DMS53 treated with DMSO at 0.1 percent for 48 hours (cell line): ENCODE measurements around the gene ATP2B2.

Source experiments
- DNase-seq: peaks from one replicate; lab custom pipeline; 2025; ENCODE audit not compliant: unreplicated experiment; lab: John Stamatoyannopoulos, UW

The ATP2B2 gene

GRCh38 chr3:10405816-10406215, 99.6 kb downstream of the ATP2B2 start:
- no peak for DNase-seq

DNA sequence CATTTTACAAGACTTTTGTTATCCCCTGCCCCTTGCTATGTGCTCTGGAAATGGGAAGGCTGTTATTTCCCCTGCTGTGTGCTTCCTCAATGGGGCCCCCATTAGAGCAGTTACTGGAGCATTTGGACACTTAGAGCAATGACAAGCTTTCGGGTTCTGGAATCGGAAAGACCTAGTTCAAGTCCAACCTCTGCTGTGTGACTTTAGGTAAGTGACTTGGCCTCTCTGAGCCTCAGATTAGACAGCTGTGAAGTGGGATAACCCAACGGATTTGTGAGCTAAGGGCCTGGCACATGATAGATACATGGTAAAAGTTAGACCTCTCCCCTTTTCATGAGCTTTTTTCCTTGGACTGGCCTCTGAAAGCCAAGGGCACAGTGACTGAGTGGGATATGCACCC, 100.5 kb downstream of the ATP2B2 start:
- DNase-seq: no peak

DNA sequence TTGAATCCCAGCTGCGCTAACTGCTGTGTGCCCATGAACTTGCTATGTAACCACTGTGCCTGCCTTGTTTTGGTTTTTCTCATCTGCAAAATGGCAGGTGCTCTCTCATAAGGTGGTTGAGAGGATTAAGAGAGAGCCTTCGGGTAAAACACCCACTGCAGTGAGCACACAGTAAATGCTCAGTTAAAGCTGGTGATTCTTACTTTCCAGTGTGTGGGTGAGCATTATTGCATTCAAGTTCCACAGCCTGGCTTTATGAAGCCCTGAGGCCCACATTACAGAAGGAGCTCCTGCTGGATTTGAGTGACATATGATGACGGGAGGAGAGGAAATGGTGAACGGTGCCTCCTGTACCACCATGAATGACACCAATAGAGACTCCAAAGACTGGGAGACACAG, 101.0 kb downstream of the ATP2B2 start:
- DNase-seq: no peak

GRCh38 chr3:10401990-10402761, 103.2 kb downstream of the ATP2B2 start:
- no peak for DNase-seq

GRCh38 chr3:10400749-10401495, 104.5 kb downstream of the ATP2B2 start:
- DNase-seq: no peak

GRCh38 chr3:10400050-10400748, 105.2 kb downstream of the ATP2B2 start:
- DNase-seq: no peak

DNA sequence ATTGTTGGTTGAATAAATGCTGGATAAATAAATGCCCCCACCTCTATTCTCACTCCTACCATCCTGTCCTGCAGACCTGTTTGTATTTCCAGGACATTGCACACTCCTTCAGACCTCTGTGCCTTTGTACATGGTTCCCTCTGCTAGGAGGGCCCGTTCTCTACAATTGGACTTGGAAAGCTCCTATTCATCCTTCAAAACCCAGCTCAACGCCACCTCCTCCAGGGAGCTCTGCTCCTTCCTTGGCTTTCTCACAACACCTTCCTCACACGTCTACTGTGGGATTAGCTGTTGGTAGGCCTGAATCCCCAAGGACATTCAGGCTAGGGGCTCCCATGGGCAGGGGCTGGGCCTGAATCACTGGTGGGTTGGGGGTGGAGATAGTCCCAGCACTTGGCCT, 105.8 kb downstream of the ATP2B2 start:
- no peak for DNase-seq

DNA sequence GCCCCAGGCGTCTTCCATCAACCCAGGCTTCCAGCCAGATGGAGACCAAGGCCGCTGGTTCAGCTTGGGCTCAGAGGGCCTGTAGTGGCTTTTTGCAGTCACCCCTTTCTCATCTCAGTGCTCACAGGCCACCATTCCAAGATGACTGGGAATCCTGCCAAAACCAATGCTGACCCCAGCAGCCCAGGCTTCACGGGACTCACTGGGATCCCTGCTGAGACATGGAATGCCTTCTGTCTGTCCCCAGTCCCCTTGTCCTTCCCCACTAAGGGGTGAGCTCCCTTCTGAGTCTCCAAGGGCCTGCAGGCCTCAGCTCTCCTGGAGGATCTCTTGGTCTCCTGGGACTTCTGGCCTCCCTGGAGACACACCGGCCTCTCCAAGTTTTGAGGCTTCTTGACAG, 107.0 kb downstream of the ATP2B2 start:
- no peak for DNase-seq

DNA sequence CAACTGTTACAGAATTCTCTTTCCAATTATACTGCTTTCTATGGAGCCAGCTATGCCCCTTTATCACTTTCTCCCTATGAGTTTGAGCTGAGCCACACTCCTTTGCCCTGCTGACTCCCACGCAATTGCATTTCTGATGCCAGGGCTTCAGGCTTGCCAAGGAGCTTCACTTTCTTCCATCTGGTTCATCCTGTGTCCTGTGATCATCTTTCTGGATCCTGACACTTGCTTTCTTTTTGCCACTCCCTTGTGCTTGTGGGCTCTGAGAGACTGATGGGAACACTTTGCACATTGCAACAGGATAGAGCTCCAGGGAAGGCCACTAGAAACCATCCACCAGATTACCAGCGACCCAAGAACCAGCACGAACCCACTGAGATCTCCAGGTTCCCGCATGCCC, 107.5 kb downstream of the ATP2B2 start:
- no peak for DNase-seq

DNA sequence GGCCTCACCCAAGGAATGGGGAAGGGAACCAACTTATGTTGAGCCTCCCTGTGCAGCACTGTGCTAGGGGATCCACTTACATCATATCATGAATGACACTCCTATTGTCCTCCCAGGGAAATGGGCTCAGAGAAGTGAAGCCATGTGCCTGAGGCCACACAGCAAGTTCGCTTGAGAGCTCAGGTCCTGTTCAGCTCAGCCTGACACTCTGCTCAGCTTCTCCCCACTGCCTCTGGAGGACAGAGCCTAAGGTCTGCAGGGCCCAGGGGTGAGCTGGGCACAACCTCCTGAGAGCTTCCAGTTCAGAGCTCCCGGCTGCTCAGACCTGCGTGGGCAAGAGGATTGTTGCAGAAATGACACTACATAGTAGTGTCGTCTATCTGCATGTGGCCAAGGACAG, 108.5 kb downstream of the ATP2B2 start:
- no peak for DNase-seq

GRCh38 chr3:10396083-10396482, 109.3 kb downstream of the ATP2B2 start:
- DNase-seq: no peak

- no peak for DNase-seq
These were observed 109.7 kb downstream of the ATP2B2 start for GRCh38 chr3:10395671-10396070.

DNA sequence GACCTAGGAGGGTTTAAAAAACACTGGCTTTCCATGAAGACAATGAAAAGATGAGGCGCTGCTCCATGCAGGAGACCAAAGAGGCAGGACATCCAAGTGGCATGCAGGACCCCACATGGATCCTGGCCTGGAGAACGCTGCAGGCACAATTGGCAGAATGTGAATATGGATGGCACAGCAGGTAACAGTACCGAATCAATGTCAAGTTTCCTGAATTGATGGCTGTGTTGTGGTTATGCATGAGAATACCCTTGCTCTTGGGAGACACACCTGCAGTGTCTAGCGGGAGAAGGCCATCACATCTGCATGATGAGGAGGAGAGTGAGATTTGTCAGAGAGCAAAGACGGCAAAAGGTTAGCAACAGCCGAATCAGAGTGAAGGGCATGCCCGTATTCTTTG, 110.2 kb downstream of the ATP2B2 start:
- no peak for DNase-seq

GRCh38 chr3:10394491-10395025, 110.8 kb downstream of the ATP2B2 start:
- no peak for DNase-seq

DNA sequence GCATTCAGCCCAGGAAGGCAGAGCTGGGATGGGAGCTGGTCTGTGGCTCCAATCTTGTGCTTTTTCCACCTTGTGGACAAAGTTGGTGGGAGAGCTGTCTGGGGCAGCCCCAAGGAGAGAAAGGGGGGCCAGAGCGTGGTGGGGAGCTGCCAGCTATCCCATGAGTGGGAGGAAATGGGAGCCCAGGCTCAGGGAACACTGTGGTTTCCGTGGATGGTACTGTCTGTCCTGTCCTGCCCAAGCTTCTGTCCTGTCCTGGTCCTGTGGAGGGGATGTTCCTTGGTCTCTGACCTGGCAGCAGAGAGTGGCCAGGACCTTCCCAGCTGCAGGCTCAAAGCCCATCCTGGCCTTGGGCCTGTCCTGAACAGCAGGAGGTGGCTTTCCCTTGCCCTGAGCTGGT, 111.9 kb downstream of the ATP2B2 start:
- no peak for DNase-seq

GRCh38 chr3:10392906-10393461, 112.4 kb downstream of the ATP2B2 start:
- no peak for DNase-seq

- DNase-seq: no peak
These were observed 113.1 kb downstream of the ATP2B2 start for GRCh38 chr3:10392244-10392643.

- DNase-seq: no peak
These were observed 114.0 kb downstream of the ATP2B2 start for GRCh38 chr3:10391391-10391790.

GRCh38 chr3:10390641-10391373, 114.6 kb downstream of the ATP2B2 start:
- no peak for DNase-seq

DNA sequence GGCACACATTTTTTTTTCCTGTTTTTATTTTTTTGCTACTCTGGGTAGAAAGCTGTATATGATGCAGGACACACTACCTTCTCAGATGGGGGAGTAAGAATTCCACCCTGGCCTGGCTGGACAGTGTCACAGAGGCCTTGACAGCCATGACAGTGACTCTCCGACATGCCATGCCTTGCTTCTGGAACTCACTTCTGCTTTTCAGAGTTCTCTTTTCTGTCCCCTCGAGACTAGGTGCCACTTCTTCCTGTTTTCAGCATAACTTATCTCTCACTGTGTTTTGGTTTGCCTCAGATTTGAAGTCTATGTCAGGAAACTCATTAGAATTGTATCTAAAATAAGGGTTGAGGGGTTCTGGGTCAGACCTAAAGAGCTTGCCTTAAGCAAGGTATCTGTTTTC, 115.4 kb downstream of the ATP2B2 start:
- no peak for DNase-seq

- no peak for DNase-seq
These were observed 116.0 kb downstream of the ATP2B2 start for GRCh38 chr3:10389339-10389738.
